ENCODE data around the gene BRD1.

Gene BRD1

GRCh38 chr22:49730656-49731055, 97.0 kb downstream of the BRD1 start:
- no peak overlapping the region for H2AFZ ChIP-seq (ENCODE audit: low read depth)
- no peak overlapping the region for H3K4me2 ChIP-seq
- H3K79me2 ChIP-seq (ENCODE audit: insufficient read depth, low read depth) = no peaks in the 10 kb centered on the region
- no peak for TF ChIP-seq CTCF (conservative IDR thresholded peaks at IDR 0.05; ENCODE audit: low read depth, low read length)
- no peak overlapping the region for H3K9ac ChIP-seq
- H3K36me3 ChIP-seq (ENCODE audit: insufficient read depth) = no peaks in the 10 kb centered on the region
- no peak overlapping the region for H3K27ac ChIP-seq
- no peaks in the 10 kb centered on the region for H3K4me1 ChIP-seq (ENCODE audit: low read depth, poor library complexity, severe bottlenecking)
- no peaks in the 10 kb centered on the region for H4K20me1 ChIP-seq (ENCODE audit: insufficient read depth)
- H3K4me3 ChIP-seq (IDR thresholded peaks at IDR 0.05; ENCODE audit: insufficient read depth, low read depth, low read length) = no peak overlapping the region
- peaks cover 46% of the 10 kb centered on the region for H3K27me3 ChIP-seq (ENCODE audit: insufficient read depth, low read depth)

- Histone ChIP-seq H2AFZ (ENCODE audit: low read depth) (no peak overlapping the region), H3K4me3 (IDR thresholded peaks at IDR 0.05; ENCODE audit: insufficient read depth, low read depth, low read length) (no peak overlapping the region), H3K4me2 (no peak overlapping the region), H3K27ac (no peak overlapping the region), H3K4me1 (ENCODE audit: low read depth, poor library complexity, severe bottlenecking) (no peaks in the 10 kb centered on the region), H3K9ac (no peak overlapping the region), H3K79me2 (ENCODE audit: insufficient read depth, low read depth) (no peaks in the 10 kb centered on the region), H4K20me1 (ENCODE audit: insufficient read depth) (no peaks in the 10 kb centered on the region), H3K36me3 (ENCODE audit: insufficient read depth) (no peaks in the 10 kb centered on the region), H3K27me3 (ENCODE audit: insufficient read depth, low read depth) (peaks cover 52% of the 10 kb centered on the region)
- no peak for TF ChIP-seq CTCF (conservative IDR thresholded peaks at IDR 0.05; ENCODE audit: low read depth, low read length)
These were observed 99.0 kb downstream of the BRD1 start for GRCh38 chr22:49728570-49729271.

- Histone ChIP-seq H3K36me3 (ENCODE audit: insufficient read depth) (no peaks in the 10 kb centered on the region), H3K9ac (no peak overlapping the region), H3K27me3 (ENCODE audit: insufficient read depth, low read depth) (peaks cover 57% of the 10 kb centered on the region), H3K4me1 (ENCODE audit: low read depth, poor library complexity, severe bottlenecking) (no peaks in the 10 kb centered on the region), H4K20me1 (ENCODE audit: insufficient read depth) (no peaks in the 10 kb centered on the region), H3K79me2 (ENCODE audit: insufficient read depth, low read depth) (no peaks in the 10 kb centered on the region), H3K4me2 (no peak overlapping the region), H3K4me3 (IDR thresholded peaks at IDR 0.05; ENCODE audit: insufficient read depth, low read depth, low read length) (no peak overlapping the region), H3K27ac (no peak overlapping the region), H2AFZ (ENCODE audit: low read depth) (no peak overlapping the region)
- TF ChIP-seq CTCF (conservative IDR thresholded peaks at IDR 0.05; ENCODE audit: low read depth, low read length) = no peak
These were observed 99.6 kb downstream of the BRD1 start for GRCh38 chr22:49727881-49728569.

- Histone ChIP-seq H3K79me2 (ENCODE audit: insufficient read depth, low read depth) (no peaks in the 10 kb centered on the region), H3K27me3 (ENCODE audit: insufficient read depth, low read depth) (peaks cover 59% of the 10 kb centered on the region), H3K4me1 (ENCODE audit: low read depth, poor library complexity, severe bottlenecking) (no peaks in the 10 kb centered on the region), H2AFZ (ENCODE audit: low read depth) (no peak overlapping the region), H3K4me3 (IDR thresholded peaks at IDR 0.05; ENCODE audit: insufficient read depth, low read depth, low read length) (no peak overlapping the region), H4K20me1 (ENCODE audit: insufficient read depth) (no peaks in the 10 kb centered on the region), H3K36me3 (ENCODE audit: insufficient read depth) (no peaks in the 10 kb centered on the region), H3K4me2 (no peak overlapping the region), H3K9ac (no peak overlapping the region), H3K27ac (no peak overlapping the region)
- no peak for TF ChIP-seq CTCF (conservative IDR thresholded peaks at IDR 0.05; ENCODE audit: low read depth, low read length)
These were observed 100.3 kb downstream of the BRD1 start for GRCh38 chr22:49727191-49727880.
